Activated naive CD4-positive, alpha-beta T cell treated with anti-CD3 and anti-CD28 coated beads, Interleukin-2, amount 10 ng/mL, durations not matched to agents 5 hours and 36 hours (primary cell): ENCODE data around the gene CLNK. TPM values are rescaled to one million over a fixed set of nuclear protein-coding genes. Genes with fewer than 3 reads are reported as not detected.

Experiments
- total RNA-seq, 2 experiments: library from RNA; stranded (reverse); gene quantifications; one replicate each; pipeline ENCODE4 v1.2.3, GENCODE V29; 2021

CLNK gene
- total RNA-seq: under 1 TPM in 1 of 2 experiments, not detected in 1; 0.15 TPM

GRCh38 chr4:10684631-10685030 is at the start of gene CLNK:
Gene CLNK (minus strand): TSS chr4:10684768. CDS start chr4:10667869, 16,899 bp downstream.

GRCh38 chr4:10457255-10457801 is 227.2 kb downstream of the CLNK start, which contains the start of gene ZNF518B:
Gene ZNF518B (minus strand): TSS chr4:10457426. CDS start chr4:10446328, 11,098 bp downstream.

Other genes with a start within 250 kb of the CLNK start
- gene ZNF518B, start 227.3 kb downstream of the CLNK start, total RNA-seq: 10 to 100 TPM; 22.9 to 28.0 TPM